NCI-H2029 treated with DMSO at 0.1 percent for 48 hours (cell line): ENCODE results near the gene TREM1.
A peak's percentile ranks its signal among the peaks of the same experiment; 100 is the strongest.
"Not testable (repeated sequence)": the region's sequence is repeated elsewhere in the genome, so short reads cannot be mapped to it uniquely, and the experiment has no call there.

ENCODE experiments used
- DNase-seq: peaks from one replicate; lab custom pipeline; 2025; lab: John Stamatoyannopoulos, UW

Gene TREM1

DNA sequence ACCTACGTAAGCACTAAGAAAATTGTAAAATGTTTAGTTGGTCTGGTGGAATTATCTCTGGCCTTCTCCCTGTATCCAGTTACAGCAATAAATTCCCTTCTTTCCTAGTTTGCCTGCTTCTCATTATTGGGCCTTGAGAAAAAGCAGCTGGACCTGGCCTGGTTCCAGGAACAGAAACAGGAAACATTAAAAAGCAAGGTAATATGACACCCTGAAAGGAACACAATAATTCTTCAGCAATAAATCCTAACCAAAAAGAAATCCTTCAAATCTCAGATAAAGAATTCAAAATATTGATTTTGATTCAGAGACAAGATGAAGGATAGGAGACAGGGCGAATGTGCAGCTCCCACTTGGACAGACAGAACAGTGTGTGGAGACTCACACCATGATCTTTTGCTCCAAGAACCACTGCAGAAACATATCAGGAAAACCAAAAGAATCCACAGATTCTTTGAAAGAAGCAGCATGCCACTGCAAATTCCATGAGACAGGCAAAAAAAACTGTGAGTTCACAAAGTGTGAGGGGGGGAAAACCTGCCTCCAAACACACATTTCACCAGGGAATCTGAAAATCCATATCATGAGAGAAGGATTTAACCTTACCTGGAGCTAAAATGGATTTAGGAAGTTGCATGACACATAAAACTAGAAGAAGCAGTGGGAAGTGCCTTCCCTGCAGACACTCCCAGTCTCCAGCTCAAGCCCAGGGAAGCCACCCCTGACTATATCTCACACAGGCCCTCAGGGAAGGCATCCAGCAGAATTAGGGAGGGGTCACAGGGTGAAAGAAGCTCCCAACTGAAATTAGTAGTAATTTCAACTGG is 28.9 kb downstream of the TREM1 start:
- DNase-seq: peak; percentile 72

DNA sequence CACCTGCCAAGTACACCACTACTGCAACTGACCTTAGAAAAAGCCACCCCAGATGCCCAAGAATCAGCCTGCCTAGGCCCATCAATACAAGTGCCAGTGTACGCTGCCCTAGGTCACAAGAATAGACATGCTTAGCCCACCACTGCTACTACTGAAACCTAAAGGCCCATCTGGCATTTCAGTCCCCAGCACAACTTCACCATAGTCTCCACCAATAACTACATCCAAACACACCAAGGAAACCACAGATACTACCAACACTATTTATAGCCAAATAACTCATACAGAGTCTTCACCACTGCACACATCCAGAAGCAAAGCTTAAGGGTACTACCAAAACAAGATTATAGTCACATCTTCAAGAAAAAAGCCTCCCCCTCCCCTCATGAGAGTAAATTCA is 30.1 kb downstream of the TREM1 start:
- no peak for DNase-seq

DNA sequence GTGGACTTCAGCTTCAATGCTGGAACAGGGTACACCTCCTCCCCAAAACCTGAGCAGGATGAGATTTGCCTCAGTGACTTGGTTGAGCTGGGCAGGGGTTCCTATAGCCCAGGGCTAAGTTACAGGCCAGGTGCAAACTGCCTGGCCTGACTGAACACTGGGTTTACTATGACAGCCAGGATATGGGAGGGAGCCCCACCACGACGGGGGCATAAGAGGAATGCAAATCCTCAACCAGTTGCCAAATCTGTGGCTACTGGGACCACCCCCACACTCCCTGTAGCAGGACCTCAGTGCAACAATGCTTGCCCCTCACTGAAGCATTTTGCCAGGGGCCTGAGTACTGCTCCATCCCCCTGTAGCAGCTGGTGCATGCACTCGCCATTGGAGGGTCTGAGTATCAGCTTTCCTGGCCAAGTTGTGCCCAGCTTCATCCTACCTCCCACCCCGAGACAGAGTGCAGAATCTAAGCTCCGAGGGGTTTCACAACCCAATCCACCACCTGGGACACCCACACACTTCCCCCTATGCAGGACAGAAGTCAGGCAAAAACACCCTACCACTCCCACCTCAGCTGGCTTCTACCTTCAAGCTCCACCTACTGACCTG is 30.7 kb downstream of the TREM1 start:
- DNase-seq: no peak

- no peak for DNase-seq
Observed at GRCh38 chr6:41255110-41255509, 31.4 kb downstream of the TREM1 start.

DNA sequence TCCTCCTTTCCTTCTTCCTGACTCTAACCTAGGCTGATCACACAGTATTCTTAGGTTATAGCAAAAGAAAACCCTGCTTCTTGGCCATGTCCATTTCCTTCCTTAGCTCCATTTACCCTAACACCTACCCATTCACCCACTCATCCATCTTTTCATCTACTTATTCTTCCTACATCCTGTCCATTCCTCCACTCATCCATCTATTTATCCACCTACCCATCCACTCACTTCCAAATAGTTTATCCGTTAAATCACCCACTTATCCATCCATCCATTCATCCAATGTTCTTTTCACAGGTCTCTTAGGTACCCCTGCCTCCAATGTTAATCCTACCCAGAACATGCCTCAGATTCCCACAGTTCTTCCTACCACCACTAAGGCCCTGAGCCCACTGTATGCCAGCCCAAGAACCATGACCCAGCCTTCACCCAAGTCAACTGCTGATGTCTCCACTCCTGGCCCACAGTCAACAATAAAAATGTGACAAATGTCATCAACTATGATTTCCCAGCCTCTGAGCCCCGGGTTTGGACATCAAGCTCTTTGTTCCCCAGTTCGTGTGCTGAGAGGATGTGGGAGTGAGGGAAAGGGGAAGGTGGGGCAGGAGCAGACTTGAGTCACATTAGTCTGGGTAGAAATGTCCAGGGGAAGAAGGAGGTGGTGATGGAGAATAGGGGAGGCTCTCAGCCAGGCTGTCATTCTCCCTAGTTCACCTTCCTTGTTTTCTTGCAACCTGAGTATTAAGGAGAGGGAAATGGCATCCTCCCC is 33.9 kb downstream of the TREM1 start:
- no peak for DNase-seq

- no peak for DNase-seq
Observed at GRCh38 chr6:41247882-41248705, 38.4 kb downstream of the TREM1 start.

GRCh38 chr6:41247288-41247865 is 39.1 kb downstream of the TREM1 start:
- no peak for DNase-seq

DNA sequence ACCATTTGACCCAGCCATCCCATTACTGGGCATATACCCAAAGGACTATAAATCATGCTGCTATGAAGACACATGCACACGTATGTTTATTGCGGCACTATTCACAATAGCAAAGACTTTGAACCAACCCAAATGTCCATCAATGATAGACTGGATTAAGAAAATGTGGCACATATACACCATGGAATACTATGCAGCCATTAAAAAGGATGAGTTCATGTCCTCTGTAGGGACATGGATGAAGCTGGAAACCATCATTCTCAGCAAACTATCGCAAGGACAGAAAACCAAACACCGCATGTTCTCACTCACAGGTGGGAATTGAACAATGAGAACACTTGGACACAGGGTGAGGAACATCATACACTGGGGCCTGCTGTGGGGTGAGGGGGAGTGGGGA is 40.0 kb downstream of the TREM1 start:
- not testable (repeated sequence) for DNase-seq

DNA sequence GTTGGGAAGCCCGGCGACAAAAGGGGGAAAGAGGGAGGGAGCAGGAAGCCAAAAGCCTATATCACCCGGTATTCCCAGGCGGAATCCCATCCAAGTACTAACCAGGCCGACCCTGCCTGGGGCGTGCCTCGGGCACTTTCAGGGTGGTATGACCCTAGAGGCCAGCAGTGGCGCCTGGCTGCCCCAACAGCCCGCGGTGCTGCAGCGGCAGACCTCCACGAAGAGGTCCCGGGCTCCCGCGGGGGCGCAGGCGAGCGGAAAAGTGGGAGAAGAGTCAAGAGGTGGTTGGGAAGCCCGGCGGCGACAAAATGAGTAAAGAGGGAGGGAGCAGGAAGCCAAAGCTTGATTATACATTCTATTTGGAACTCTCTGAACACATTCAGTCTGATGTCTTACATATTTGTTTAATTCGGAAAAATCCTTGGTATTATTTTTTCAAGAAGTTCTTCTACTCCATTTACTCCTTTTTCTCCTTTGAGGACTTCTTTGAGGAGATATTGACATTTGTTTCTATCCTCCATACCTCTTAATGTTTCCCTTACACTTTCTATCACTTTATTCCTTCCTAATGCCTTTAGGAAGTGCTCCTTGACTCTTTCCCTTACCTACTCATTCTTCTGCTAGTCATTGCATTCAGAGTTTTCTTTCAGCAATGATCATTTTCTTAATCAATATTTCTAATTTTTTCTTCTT is 46.9 kb downstream of the TREM1 start:
- no peak for DNase-seq

GRCh38 chr6:41237128-41237527 is 49.4 kb downstream of the TREM1 start:
- DNase-seq: no peak

DNA sequence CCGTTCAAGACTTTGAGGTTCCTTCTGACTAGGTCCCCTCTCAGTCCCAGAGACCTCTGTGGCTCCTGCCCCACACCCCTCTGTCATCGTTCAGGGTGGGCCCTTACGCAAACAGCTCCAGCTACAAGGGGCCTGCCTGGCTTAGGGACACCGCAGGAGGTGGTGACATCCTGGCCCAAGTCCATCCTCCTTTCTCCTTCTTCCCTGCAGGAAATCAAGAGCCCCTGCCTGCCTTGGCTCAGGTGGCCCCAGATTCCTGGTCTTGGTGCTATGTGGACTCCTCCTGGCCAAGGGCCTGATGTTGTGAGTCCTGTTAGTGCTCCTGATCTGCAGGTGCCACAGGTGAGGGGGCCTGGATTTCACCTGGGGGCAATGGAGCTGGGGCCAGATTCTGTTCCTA is 50.2 kb downstream of the TREM1 start:
- no peak for DNase-seq

DNA sequence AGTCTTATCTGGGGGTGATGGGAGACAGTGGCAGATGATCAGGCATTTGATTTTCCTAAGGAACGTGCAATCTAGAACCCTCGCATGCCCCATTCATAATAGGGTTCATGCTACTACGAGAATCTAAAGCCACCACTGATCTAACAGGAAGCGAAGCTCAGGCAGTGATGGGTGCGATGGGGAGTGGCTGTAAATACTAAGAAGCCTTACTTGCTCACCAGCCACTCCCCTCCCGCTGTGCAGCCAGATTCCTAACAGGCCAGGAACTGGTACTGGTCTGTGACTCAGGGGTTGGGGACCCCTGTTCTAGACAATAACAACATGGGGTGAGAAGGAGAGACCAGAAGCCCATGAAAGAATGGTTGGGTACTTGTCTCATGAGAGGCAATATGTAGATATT is 53.8 kb downstream of the TREM1 start:
- DNase-seq: no peak

- DNase-seq: no peak
Observed at GRCh38 chr6:41231246-41231645, 55.2 kb downstream of the TREM1 start.

DNA sequence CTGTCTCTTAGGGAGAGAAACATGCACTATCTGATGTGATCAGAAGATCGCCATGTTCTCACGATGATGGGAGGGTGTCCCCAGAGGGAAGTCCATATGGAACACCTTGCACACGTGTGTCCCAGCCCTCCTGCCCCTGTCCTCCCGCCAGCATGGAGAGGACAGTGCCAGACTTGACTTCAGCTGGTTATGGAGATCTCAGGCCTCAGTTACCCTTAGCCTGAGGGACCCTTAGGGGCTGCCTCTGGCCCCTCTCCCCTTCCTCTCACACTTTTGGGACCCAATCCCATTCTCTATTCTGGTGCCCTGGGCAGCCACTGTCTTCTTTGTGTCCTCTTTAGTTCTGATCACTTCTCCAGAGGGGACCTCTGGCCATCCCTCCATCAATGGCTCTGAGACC is 56.8 kb downstream of the TREM1 start:
- no peak for DNase-seq

DNA sequence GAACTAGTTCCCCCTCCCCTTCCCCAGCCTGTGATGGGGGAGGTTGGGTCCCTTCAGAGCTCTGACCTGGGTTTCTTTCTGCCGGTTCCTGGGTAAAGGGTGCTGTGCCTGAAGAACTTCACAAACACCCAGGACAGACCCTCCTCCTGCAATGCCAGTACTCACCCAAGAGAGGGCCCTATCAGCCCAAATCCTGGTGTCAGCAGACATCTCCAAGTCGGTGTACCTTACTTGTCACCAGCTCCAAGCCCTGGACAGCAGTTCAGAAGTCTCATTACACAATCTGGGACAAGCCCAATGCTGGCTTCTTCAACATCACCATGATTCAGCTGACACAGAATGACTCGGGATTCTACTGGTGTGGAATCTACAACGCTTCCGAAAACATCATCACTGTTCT is 57.9 kb downstream of the TREM1 start:
- no peak for DNase-seq

- no peak for DNase-seq
Observed at GRCh38 chr6:41228096-41228495, 58.4 kb downstream of the TREM1 start, which contains the start of gene TREML4. Gene TREML4 (plus strand): TSS chr6:41228349. CDS start chr6:41228428, 79 bp downstream.

DNA sequence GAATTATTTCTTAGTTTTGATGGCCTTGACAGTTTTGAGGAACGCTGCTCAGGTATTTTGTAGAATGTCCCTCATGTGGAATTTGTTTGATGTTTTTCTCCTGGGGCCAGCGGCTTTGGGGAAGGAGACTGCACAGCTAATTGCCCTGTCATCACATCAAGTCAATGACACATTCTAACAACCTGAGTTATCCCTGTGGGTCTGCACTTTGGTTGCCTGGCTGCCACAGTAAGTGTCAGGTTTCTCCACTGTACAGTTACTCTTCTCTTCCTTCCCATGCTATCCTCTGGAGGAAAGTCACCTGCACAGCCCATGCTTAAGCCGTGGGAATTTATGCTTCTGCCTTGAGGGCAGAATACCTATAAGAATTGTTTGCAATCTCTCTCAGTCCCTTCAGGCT is 59.7 kb downstream of the TREM1 start:
- DNase-seq: no peak

DNA sequence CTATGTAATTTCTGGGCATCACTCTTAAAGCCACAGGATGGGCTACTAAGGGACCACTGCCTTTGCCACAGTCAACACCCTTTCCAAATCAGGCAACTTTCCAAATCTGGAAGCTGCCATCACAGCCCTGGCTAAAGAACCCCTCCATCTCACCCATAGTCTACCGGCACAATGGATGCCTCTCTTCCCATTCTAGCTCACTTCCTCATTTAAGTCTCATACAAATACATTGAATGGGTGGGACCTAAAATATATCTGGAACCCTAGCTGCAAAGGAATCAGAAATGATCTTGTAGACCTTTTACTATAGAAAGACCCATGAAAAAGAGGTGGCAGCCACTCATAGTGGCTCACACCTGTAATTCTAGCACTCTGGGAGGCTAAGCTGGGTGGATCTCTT is 61.7 kb downstream of the TREM1 start:
- no peak for DNase-seq
